Measurements from ENCODE around the gene MMS19.
"Not testable (repeated sequence)": the region's sequence is repeated elsewhere in the genome, so short reads cannot be mapped to it uniquely, and the experiment has no call there.

Gene MMS19

GRCh38 chr10:97529685-97530465 lies 31.7 kb upstream of the MMS19 start:
- no peak for TF ChIP-seq SPI1 (IDR thresholded peaks at IDR 0.05; ENCODE audit: borderline replicate concordance, low read depth)
- TF ChIP-seq GABPA (IDR thresholded peaks at IDR 0.05; ENCODE audit: low read depth), result no peak
- no peak for TF ChIP-seq REST (IDR thresholded peaks at IDR 0.05; ENCODE audit: insufficient replicate concordance, low read depth)
- TF ChIP-seq CTCF (IDR thresholded peaks at IDR 0.05; ENCODE audit: insufficient read depth, low read length), result no peak
- no peak for TF ChIP-seq POLR2AphosphoS5 (IDR thresholded peaks at IDR 0.05; ENCODE audit: low read depth)
- no peak overlapping the region for H3K4me3 ChIP-seq (replicated peaks; ENCODE audit: insufficient read depth, low read length)
- DNase-seq (ENCODE audit: low read depth in 1 of 2, low spot score in 1 of 2), result no peak

GRCh38 chr10:97528876-97529275 lies 30.7 kb upstream of the MMS19 start:
- not testable (repeated sequence) for H3K27me3 ChIP-seq (ENCODE audit: insufficient read depth, poor library complexity, severe bottlenecking); H3K4me3 ChIP-seq (replicated peaks; ENCODE audit: insufficient read depth, low read length)

More at GRCh38 chr10:97529685-97530465, 31.7 kb upstream of the MMS19 start:
- H3K27ac ChIP-seq (replicated peaks), result no peak overlapping the region
- H3K27me3 ChIP-seq (ENCODE audit: insufficient read depth, poor library complexity, severe bottlenecking), result no peaks in the 10 kb centered on the region

GRCh38 chr10:97525683-97526110 lies 27.5 kb upstream of the MMS19 start:
- Histone ChIP-seq H3K4me3 (replicated peaks; ENCODE audit: insufficient read depth, low read length) (no peak overlapping the region), H3K27me3 (ENCODE audit: insufficient read depth, poor library complexity, severe bottlenecking) (no peaks in the 10 kb centered on the region), H3K27ac (replicated peaks) (no peak overlapping the region)
- TF ChIP-seq GABPA (IDR thresholded peaks at IDR 0.05; ENCODE audit: low read depth) (no peak), POLR2AphosphoS5 (IDR thresholded peaks at IDR 0.05; ENCODE audit: low read depth) (no peak), CTCF (IDR thresholded peaks at IDR 0.05; ENCODE audit: insufficient read depth, low read length) (no peak), REST (IDR thresholded peaks at IDR 0.05; ENCODE audit: insufficient replicate concordance, low read depth) (no peak), SPI1 (IDR thresholded peaks at IDR 0.05; ENCODE audit: borderline replicate concordance, low read depth) (no peak)
- DNase-seq (ENCODE audit: low read depth in 1 of 2, low spot score in 1 of 2), result no peak

More at GRCh38 chr10:97528876-97529275, 30.7 kb upstream of the MMS19 start:
- DNase-seq (ENCODE audit: low read depth in 1 of 2, low spot score in 1 of 2); H3K27ac ChIP-seq (replicated peaks): not testable (repeated sequence)

- Histone ChIP-seq H3K27ac (replicated peaks) (no peak overlapping the region), H3K27me3 (ENCODE audit: insufficient read depth, poor library complexity, severe bottlenecking) (peaks cover 2% of the 10 kb centered on the region), H3K4me3 (replicated peaks; ENCODE audit: insufficient read depth, low read length) (no peak overlapping the region)
- TF ChIP-seq POLR2AphosphoS5 (IDR thresholded peaks at IDR 0.05; ENCODE audit: low read depth) (no peak), SPI1 (IDR thresholded peaks at IDR 0.05; ENCODE audit: borderline replicate concordance, low read depth) (no peak), REST (IDR thresholded peaks at IDR 0.05; ENCODE audit: insufficient replicate concordance, low read depth) (no peak), CTCF (IDR thresholded peaks at IDR 0.05; ENCODE audit: insufficient read depth, low read length) (no peak), GABPA (IDR thresholded peaks at IDR 0.05; ENCODE audit: low read depth) (no peak)
- no peak for DNase-seq (ENCODE audit: low read depth in 1 of 2, low spot score in 1 of 2)
Measured at GRCh38 chr10:97525086-97525485, 26.9 kb upstream of the MMS19 start.
